Measurements from ENCODE around the gene SERP2.

SERP2 gene

GRCh38 chr13:44436589-44437337 is 63.1 kb downstream of the SERP2 start:
- peak; percentile 39 for DNase-seq

- no peak for DNase-seq
These were observed 64.0 kb downstream of the SERP2 start for GRCh38 chr13:44437356-44438233.

GRCh38 chr13:44438234-44438579 is 64.6 kb downstream of the SERP2 start:
- no peak for DNase-seq

- no peak for DNase-seq
These were observed 65.9 kb downstream of the SERP2 start for GRCh38 chr13:44439452-44440024.

- DNase-seq: no peak
These were observed 66.5 kb downstream of the SERP2 start for GRCh38 chr13:44440046-44440608.

Data from stimulated activated CD4-positive, alpha-beta T cell treated with anti-CD3 and anti-CD28 coated beads, Interleukin-4, amount 100 ng/mL, for 24 hours (primary cell).